Body of pancreas (tissue), 4 donors: Measurements from ENCODE around the gene HOXA13.

Source experiments
- CTCF ChIP-seq, 7 experiments: fragments of 450-650 bp in 4 of 7; fragments of 200-600 bp in 3 of 7; sonication (generic) in 3 of 7; IDR thresholded peaks; one replicate each; pipeline ENCODE4 v1.5.1; 2016 to 2019; ENCODE audit warnings: antibody characterized with exemption in 7 of 7
- POLR2A ChIP-seq, 3 donors: fragments of 450-650 bp; IDR thresholded peaks; one replicate each; pipeline ENCODE4 v1.6.1; 2016; ENCODE audit warnings: antibody characterized with exemption in 3 of 3, mild to moderate bottlenecking in 2 of 3

- peak; percentile 15 to 57 (median 34) for TF ChIP-seq CTCF (IDR thresholded peaks at IDR 0.05)
- TF ChIP-seq POLR2A (IDR thresholded peaks at IDR 0.05), result no peak
Observed at GRCh38 chr7:27210441-27211083, 10.7 kb upstream of the HOXA13 start.
